A549 (cell line): ENCODE measurements around the gene CEBPE.

Experiments used
- CEBPB ChIP-seq, 2 experiments: fragments of >200 bp in 1 of 2; sonication (Bioruptor Twin) in 1 of 2; formaldehyde crosslinking in 1 of 2; IDR thresholded peaks; 2 replicates each; pipeline ENCODE4 v1.6.1; 2012 to 2016
- EP300 ChIP-seq, 2 experiments: fragments of >200 bp; sonication (Bioruptor Twin); formaldehyde crosslinking; IDR thresholded peaks; 2 replicates in 1 of 2; 3 replicates in 1 of 2; pipeline ENCODE4 v1.6.1; 2016 to 2017
- FOSB ChIP-seq: fragments of 250-450 bp; sonication (Bioruptor Pico); IDR thresholded peaks from 2 replicates; pipeline ENCODE4 v1.5.0; 2020; ENCODE audit warnings: mild to moderate bottlenecking, moderate library complexity
- NR3C1 ChIP-seq: fragments of >200 bp; sonication (Bioruptor Twin); formaldehyde crosslinking; IDR thresholded peaks from 3 replicates; pipeline ENCODE4 v1.6.1; 2017
- POLR2A ChIP-seq: IDR thresholded peaks from 2 replicates; pipeline ENCODE4 v1.6.1; 2012; ENCODE audit warnings: mild to moderate bottlenecking, low read length
- RCOR1 ChIP-seq: fragments of 150-350 bp; IDR thresholded peaks from 2 replicates; pipeline ENCODE4 v1.6.1; 2014; ENCODE audit warnings: antibody characterized with exemption, low read length, low read depth
- TP53 ChIP-seq: fragments of 250-450 bp; sonication (Bioruptor Pico); IDR thresholded peaks from 2 replicates; pipeline ENCODE4 v1.5.0; 2021; ENCODE audit warnings: mild to moderate bottlenecking, moderate library complexity
- ZFP36 ChIP-seq: fragments of 450-650 bp; IDR thresholded peaks from 2 replicates; pipeline ENCODE4 v1.6.1; 2014; ENCODE audit warnings: borderline replicate concordance; ENCODE audit not compliant: partially characterized antibody
- TF ChIP-seq, protein P1 (sequence below): fragments of >200 bp; sonication (Bioruptor Twin); formaldehyde crosslinking; IDR thresholded peaks from 3 replicates; pipeline ENCODE4 v1.5.1; 2016

GRCh38 chr14:23102801-23103200 lies 16.3 kb downstream of the CEBPE start:
- TF ChIP-seq, protein P1, sequence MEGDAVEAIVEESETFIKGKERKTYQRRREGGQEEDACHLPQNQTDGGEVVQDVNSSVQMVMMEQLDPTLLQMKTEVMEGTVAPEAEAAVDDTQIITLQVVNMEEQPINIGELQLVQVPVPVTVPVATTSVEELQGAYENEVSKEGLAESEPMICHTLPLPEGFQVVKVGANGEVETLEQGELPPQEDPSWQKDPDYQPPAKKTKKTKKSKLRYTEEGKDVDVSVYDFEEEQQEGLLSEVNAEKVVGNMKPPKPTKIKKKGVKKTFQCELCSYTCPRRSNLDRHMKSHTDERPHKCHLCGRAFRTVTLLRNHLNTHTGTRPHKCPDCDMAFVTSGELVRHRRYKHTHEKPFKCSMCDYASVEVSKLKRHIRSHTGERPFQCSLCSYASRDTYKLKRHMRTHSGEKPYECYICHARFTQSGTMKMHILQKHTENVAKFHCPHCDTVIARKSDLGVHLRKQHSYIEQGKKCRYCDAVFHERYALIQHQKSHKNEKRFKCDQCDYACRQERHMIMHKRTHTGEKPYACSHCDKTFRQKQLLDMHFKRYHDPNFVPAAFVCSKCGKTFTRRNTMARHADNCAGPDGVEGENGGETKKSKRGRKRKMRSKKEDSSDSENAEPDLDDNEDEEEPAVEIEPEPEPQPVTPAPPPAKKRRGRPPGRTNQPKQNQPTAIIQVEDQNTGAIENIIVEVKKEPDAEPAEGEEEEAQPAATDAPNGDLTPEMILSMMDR = no peak
- TF ChIP-seq ZFP36 = no peak
- TF ChIP-seq CEBPB (IDR thresholded peaks at IDR 0.05) = no peak
- TF ChIP-seq NR3C1 = no peak
- TF ChIP-seq EP300 (IDR thresholded peaks at IDR 0.05) = no peak
- no peak for TF ChIP-seq FOSB
- TF ChIP-seq RCOR1 = no peak
- no peak for TF ChIP-seq POLR2A
- TF ChIP-seq TP53 (CRISPR knock-in tag) = no peak
